ENCODE measurements around the gene AGRN. TPM values are rescaled to one million over a fixed set of nuclear protein-coding genes. Genes with fewer than 3 reads are reported as not detected.

The AGRN gene
- total RNA-seq, 6 experiments from 2014 or later, result 131 to 164 (median 140) TPM

DNA sequence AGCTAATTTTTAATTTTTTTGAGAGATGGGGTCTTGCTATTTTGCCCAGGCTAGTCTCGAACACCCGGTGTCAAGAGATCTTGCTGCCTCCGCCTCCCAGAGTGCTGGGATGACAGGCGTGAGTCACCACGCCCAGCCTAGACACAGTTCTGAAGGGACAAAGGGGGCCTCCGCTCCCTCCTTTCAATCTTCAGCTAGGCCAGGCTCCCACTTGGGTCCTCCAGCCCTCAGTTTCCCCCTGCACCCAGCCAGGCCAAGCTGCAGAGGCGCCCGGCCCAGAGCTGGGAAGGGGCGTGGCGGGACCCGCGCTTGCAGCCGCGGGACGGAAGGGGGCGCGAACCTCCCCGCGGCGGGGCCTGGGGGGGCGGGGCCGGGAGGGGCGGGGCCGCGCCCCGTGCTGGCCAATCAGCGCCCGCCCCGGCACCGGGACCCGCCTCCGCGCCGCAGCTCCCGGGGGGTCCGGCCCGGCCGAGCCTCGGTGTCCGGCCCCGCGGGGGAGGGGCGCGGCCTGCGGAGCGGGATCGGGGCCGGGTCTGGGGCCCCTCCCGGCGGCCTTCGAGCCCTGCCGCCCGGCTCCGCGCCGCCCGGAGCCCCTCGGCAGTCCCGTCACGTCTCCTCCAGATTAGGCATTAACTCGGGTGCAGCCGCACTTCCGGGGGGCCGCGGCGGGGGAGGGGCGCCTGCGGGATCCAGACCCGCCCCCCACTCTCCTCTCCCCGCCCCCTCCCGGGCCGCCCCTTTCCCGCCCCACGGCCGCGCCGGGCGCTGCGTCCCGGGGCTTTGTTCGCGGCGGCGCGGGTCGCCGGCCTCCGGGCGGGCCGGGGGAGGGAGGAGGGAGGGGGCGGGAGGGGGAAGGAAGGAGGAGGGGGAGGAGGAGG lies 559 bp upstream of the AGRN start:
- H3K4me1 Mint-ChIP-seq (ENCODE audit: low read depth), result peaks cover 27% of the 10 kb centered on the region
- H3K27me3 Mint-ChIP-seq (ENCODE audit: insufficient read depth), result peaks cover 2% of the 10 kb centered on the region
- H3K27ac Mint-ChIP-seq, result no peak overlapping the region
- H3K4me3 Mint-ChIP-seq, result 0 out of 2 replicates have a peak overlapping the region, but pooled peaks have one; percentile 30
- no peaks in the 10 kb centered on the region for H3K9me3 Mint-ChIP-seq
- peak; percentile 58 for DNase-seq
- TF ChIP-seq, protein P1, sequence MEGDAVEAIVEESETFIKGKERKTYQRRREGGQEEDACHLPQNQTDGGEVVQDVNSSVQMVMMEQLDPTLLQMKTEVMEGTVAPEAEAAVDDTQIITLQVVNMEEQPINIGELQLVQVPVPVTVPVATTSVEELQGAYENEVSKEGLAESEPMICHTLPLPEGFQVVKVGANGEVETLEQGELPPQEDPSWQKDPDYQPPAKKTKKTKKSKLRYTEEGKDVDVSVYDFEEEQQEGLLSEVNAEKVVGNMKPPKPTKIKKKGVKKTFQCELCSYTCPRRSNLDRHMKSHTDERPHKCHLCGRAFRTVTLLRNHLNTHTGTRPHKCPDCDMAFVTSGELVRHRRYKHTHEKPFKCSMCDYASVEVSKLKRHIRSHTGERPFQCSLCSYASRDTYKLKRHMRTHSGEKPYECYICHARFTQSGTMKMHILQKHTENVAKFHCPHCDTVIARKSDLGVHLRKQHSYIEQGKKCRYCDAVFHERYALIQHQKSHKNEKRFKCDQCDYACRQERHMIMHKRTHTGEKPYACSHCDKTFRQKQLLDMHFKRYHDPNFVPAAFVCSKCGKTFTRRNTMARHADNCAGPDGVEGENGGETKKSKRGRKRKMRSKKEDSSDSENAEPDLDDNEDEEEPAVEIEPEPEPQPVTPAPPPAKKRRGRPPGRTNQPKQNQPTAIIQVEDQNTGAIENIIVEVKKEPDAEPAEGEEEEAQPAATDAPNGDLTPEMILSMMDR (IDR thresholded peaks at IDR 0.05), result peak; percentile 73
- peaks cover 9% of the 10 kb centered on the region for H3K36me3 Mint-ChIP-seq (ENCODE audit: low read depth)

DNA sequence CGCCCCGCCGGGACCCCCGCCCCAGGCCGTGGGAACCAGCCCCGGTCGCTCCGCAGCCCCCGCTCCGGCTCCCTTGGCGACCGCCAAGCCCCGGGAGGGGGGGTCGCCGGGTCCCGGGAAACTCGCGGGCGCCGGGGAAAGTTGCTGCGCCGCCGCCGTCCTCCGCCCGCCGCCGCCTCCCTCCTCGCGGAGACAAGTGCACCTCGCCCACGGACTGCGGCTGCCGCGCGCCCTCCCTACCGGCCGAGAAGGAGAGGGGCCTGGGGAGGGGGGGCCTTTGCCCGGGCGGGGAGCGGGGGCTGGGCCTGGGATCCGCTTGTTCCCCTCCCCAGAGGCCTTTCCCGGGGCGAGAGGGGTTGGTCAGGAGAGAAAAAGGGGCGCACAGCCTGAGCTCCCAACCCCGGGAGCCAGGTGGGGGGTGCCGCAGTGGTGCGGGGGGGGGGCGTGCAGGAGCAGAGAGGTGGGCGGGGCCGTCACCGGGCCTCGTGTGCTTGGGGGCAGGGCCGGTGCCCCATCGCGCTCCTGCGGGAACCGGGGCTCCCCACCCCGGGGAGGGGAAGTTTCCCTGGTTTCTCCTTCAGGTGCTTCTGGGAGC lies 592 bp downstream of the AGRN start:
- Mint-ChIP-seq H3K4me3 (peak overlapping the region; percentile 82), H3K4me1 (ENCODE audit: low read depth) (peaks cover 23% of the 10 kb centered on the region), H3K36me3 (ENCODE audit: low read depth) (peaks cover 9% of the 10 kb centered on the region), H3K27me3 (ENCODE audit: insufficient read depth) (peaks cover 2% of the 10 kb centered on the region), H3K27ac (peak overlapping the region; percentile 66; the same call in 1 of the 2 replicates), H3K9me3 (no peaks in the 10 kb centered on the region)
- DNase-seq, result no peak
- TF ChIP-seq, protein P1 (IDR thresholded peaks at IDR 0.05), result no peak

- Mint-ChIP-seq H3K36me3 (ENCODE audit: low read depth) (peaks cover 9% of the 10 kb centered on the region), H3K4me1 (ENCODE audit: low read depth) (peaks cover 23% of the 10 kb centered on the region)
- TF ChIP-seq, protein P1 (IDR thresholded peaks at IDR 0.05), result no peak
Measured at GRCh38 chr1:1021010-1021919, 1.3 kb downstream of the AGRN start.

GRCh38 chr1:1021920-1022259 lies 2.0 kb downstream of the AGRN start:
- Mint-ChIP-seq H3K36me3 (ENCODE audit: low read depth) (peaks cover 9% of the 10 kb centered on the region), H3K9me3 (no peaks in the 10 kb centered on the region), H3K27me3 (ENCODE audit: insufficient read depth) (no peaks in the 10 kb centered on the region; the same call in 1 of the 2 replicates), H3K4me3 (peak overlapping the region; percentile 82), H3K27ac (peak overlapping the region; percentile 66; the same call in 1 of the 2 replicates), H3K4me1 (ENCODE audit: low read depth) (peaks cover 23% of the 10 kb centered on the region)
- DNase-seq, result peak; percentile 75
- TF ChIP-seq, protein P1 (IDR thresholded peaks at IDR 0.05), result no peak

More at GRCh38 chr1:1021010-1021919, 1.3 kb downstream of the AGRN start:
- Mint-ChIP-seq H3K27me3 (ENCODE audit: insufficient read depth) (peaks cover 2% of the 10 kb centered on the region), H3K27ac (peak overlapping the region; percentile 66), H3K4me3 (peak overlapping the region; percentile 82), H3K9me3 (no peaks in the 10 kb centered on the region)
- peak; percentile 72 for DNase-seq

All from HFFc6 (cell line).